ENCODE data around the gene ASB2.

The ASB2 gene

DNA sequence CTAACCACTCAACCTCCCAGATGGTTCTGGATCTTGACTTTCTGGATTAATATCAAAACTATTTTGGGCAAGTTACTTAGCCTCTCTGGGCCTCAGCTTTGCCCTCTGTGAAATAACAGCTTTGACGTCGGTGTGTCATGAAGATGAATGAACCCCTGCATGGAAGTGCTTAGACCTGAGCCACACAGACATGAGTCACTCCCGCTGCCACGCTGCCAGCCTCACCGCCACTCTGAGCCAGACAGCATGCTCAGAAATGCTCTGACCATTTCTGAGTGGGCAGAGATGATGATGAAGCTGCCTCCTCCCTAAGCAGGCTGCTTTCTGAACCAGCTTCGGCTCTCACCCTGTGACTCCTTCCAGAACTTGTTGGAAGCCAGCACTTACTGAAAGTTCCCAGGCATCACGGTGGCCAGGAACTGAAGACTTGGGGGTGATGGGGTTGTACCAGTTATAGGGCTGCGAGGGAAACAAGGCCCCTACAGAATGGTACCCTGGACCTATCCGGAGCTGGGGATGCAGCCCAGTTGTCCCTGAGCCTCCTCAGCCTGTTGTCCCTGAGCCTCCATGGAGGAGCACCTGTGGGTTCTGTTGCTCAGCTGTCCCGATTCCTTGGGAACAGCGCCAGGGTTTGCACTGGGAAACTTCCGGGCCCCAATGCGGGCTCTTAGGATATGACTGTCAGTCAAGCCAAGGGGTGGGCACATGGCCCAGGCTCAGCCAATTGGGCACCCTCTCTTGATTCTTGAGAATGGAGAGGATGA is 18.7 kb upstream of the ASB2 start:
- H3K27ac ChIP-seq, result no peak overlapping the region
- TF ChIP-seq CTCF (conservative IDR thresholded peaks at IDR 0.05), result no peak
- no peak for TF ChIP-seq ZFX (IDR thresholded peaks at IDR 0.05)

- no peak overlapping the region for H3K27ac ChIP-seq
- TF ChIP-seq ZFX (IDR thresholded peaks at IDR 0.05) (no peak), CTCF (conservative IDR thresholded peaks at IDR 0.05) (no peak)
Measured at GRCh38 chr14:93993382-93993781, 17.0 kb upstream of the ASB2 start.

- no peak overlapping the region for H3K27ac ChIP-seq
- TF ChIP-seq ZFX (IDR thresholded peaks at IDR 0.05), result no peak
- no peak for TF ChIP-seq CTCF (conservative IDR thresholded peaks at IDR 0.05)
Measured at GRCh38 chr14:93991649-93992048, 15.3 kb upstream of the ASB2 start.

GRCh38 chr14:93991212-93991611 is 14.8 kb upstream of the ASB2 start:
- H3K27ac ChIP-seq, result no peak overlapping the region
- TF ChIP-seq ZFX (IDR thresholded peaks at IDR 0.05) (no peak), CTCF (conservative IDR thresholded peaks at IDR 0.05) (no peak)

GRCh38 chr14:93989939-93990338 is 13.6 kb upstream of the ASB2 start:
- no peak overlapping the region for H3K27ac ChIP-seq
- TF ChIP-seq CTCF (conservative IDR thresholded peaks at IDR 0.05) (no peak), ZFX (IDR thresholded peaks at IDR 0.05) (no peak)

- no peak overlapping the region for H3K27ac ChIP-seq
- TF ChIP-seq CTCF (conservative IDR thresholded peaks at IDR 0.05) (no peak), ZFX (IDR thresholded peaks at IDR 0.05) (no peak)
Measured at GRCh38 chr14:93987815-93988476, 11.6 kb upstream of the ASB2 start.

DNA sequence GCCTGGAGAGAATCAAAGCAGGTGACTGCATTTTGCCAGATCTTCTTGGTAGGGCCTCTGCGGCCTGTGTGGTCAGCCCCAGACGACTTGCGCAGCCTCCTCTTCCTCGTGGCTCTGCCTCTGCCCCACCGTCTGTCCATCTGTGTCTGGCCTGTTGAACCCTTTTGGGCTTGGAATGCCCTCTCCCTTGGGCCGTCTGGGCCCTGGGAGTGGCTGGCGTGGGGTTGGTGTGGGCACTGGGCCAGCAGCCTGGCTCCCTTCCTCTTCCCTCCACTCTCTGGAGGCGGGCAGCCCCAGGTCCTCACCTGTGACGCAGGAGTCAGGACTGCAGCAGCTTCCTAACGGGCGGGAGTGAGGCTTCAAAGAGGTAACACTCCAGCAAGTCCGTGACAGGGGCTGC is 11.0 kb upstream of the ASB2 start:
- TF ChIP-seq ZFX (IDR thresholded peaks at IDR 0.05), result no peak
- no peak for TF ChIP-seq CTCF (conservative IDR thresholded peaks at IDR 0.05)
- no peak overlapping the region for H3K27ac ChIP-seq
